ENCODE measurements around the gene KCTD14.

KCTD14 gene

GRCh38 chr11:77967753-77968152 is 55.3 kb downstream of the KCTD14 start:
- H3K36me3 Mint-ChIP-seq = peaks cover 5% of the 10 kb centered on the region

GRCh38 chr11:77967121-77967520 is 56.0 kb downstream of the KCTD14 start:
- Mint-ChIP-seq H3K4me3 (no peak overlapping the region), H3K9me3 (ENCODE audit: low read depth) (no peaks in the 10 kb centered on the region), H3K27ac (no peak overlapping the region), H3K27me3 (no peaks in the 10 kb centered on the region), H3K4me1 (ENCODE audit: low read depth) (no peaks in the 10 kb centered on the region), H3K36me3 (peaks cover 5% of the 10 kb centered on the region)

More at GRCh38 chr11:77967753-77968152, 55.3 kb downstream of the KCTD14 start:
- H3K4me1 Mint-ChIP-seq (ENCODE audit: low read depth) = no peaks in the 10 kb centered on the region
- no peak overlapping the region for H3K27ac Mint-ChIP-seq
- no peaks in the 10 kb centered on the region for H3K9me3 Mint-ChIP-seq (ENCODE audit: low read depth)
- no peaks in the 10 kb centered on the region for H3K27me3 Mint-ChIP-seq
- H3K4me3 Mint-ChIP-seq = no peak overlapping the region

GRCh38 chr11:77966338-77966737 is 56.7 kb downstream of the KCTD14 start:
- Mint-ChIP-seq H3K4me1 (ENCODE audit: low read depth) (no peaks in the 10 kb centered on the region), H3K4me3 (no peak overlapping the region), H3K9me3 (ENCODE audit: low read depth) (no peaks in the 10 kb centered on the region), H3K27ac (no peak overlapping the region), H3K36me3 (peaks cover 5% of the 10 kb centered on the region), H3K27me3 (no peaks in the 10 kb centered on the region)

All from activated naive CD8-positive, alpha-beta T cell (primary cell).